Hypothalamus (tissue), 51 donors: Measurements from ENCODE around the gene CACHD1.
"Not testable (repeated sequence)": the region's sequence is repeated elsewhere in the genome, so short reads cannot be mapped to it uniquely, and the experiment has no call there.

Experiments
- DNase-seq, 51 donors: peaks; one replicate each; lab custom pipeline; 2025; lab: John Stamatoyannopoulos, UW

CACHD1 gene

DNA sequence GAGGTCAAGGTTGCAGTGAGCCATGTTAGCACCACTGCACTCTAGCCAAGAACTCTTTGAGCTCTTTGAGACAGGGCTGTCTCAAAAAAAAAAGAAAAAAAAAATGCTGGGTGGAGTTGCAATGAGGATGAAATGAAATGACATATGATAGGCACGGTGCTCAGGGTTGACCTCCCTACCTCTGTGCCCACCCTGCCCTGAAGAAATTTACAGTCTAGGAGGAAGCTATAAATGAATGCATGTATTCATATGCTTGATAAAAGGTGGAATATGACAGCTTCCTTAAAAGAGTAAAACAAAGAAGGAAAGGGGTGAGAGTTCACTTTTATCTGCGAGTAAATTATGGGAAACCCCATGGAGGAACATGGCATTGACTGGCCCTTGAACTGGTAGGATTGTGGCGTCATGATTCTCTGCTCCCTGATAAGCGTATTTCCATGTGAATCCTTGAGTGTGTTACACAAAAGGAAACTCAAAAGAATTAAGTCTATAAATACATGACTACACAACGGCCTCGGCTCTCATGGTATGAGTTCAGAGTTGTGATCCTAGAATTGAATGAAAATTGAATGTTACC lies 215.9 kb downstream of the CACHD1 start:
- no peak for DNase-seq

DNA sequence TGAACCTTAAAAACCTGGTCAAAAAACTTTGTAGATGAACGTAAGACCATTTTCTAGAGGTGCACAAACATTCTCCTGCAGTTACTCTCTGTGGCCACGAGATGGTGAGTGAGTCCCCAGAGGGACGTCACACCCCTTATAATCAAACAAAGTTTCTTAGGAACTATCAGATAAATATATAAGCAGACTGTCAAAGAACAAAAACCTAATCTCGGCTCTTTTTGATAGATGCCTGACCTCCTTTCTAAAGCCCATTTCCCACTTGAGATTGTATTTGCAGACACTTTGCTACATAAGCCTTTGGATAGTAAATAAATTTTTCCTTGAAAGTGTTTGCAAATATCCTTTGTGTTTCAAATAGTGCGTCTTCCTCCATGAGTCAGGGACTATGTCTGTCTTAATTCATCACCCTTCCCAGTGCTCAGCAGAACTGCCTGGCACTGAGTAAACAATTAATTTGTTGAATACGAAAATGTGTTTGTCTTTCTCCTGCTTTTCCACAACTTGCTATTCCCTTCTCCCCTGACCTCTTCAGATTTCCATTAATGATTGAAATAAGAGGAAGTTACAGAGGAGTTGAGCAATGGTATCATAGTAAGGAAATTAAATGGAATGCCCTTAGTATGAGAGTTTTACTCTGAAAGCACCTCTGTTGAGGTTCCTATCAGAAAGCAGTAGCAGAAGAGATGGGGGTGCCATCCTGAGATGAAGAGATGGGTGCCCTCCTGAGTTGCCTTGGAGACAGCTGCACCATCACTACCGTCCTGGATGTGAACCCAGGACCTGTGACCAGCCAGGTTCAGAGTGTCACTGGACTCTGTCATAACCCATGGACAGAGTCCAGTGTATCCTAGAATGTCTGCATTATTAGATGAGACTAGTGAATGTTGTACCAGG lies 217.1 kb downstream of the CACHD1 start:
- DNase-seq: peak in 10 of 51 donors; percentile 2 to 52 (median 10)

DNA sequence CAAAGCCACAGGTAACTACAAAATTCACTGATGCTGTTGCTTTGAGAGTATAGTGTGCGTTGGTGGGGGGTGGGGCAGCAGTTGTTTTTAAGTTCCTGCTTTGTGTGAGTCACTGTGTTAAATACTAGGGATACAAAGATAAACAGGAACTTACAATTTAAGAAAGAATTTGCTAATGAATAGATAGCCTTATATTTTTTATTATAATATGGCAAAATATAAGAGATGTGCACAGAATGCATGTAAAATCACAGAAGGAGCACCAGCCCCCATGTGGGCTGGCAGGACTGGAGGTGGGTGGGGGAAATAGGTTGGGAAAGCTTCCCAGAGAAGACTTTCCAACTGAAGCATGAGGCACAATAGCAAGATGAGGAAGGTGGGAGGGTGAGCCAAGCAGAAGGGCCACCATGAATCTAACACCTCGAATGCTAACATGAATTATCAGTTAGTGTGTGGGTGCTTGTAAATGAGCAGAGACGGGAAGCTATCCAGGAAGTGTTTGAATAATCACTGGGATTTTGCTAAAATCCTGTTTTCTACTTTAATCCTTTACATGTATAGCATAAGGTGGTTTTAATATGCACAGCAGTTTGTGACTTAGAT lies 217.9 kb downstream of the CACHD1 start:
- DNase-seq: peak in 1 of 51 donors; percentile 68

DNA sequence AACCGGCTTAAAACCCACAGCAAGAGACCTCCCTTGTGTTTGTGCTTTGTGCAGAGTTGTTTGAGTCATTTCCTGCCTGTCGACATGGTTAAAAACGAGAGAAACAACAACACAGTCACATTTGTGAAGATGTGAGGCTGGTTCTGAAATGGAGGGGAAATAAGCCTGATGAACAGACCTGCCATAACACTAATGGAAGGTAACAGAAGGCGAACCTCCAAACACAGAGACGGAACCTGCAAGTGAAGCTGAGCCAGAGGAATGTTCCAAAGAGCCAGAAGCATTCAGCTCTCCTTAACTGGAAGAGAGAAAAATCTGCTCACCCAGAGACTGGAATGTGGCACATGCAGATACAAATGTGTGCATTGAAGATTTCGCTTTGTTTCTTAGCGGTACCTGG lies 221.7 kb downstream of the CACHD1 start:
- DNase-seq: no peak

- no peak for DNase-seq
Measured at GRCh38 chr1:64692911-64693310, 223.0 kb downstream of the CACHD1 start.

- DNase-seq: no peak
Measured at GRCh38 chr1:64693406-64693805, 223.5 kb downstream of the CACHD1 start.

DNA sequence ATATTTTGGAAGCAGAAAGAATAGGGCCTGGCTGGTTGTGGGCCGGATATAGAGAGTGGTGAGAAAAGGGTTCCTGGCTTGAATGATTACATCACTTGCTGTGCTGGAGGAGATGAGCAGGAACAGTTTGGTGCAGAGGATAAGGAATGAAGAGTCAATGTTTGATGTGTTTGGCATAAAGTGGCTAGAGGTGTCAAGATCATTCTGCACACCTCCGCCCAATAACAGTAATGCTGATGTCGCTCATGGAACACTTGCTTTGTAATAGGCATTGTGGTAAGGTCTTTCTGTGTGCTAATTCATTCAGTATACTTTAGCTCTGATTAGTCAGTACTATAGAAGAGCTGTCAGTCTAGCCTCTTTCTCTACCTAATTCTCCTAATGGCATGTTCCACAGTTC lies 226.9 kb downstream of the CACHD1 start:
- DNase-seq: no peak

DNA sequence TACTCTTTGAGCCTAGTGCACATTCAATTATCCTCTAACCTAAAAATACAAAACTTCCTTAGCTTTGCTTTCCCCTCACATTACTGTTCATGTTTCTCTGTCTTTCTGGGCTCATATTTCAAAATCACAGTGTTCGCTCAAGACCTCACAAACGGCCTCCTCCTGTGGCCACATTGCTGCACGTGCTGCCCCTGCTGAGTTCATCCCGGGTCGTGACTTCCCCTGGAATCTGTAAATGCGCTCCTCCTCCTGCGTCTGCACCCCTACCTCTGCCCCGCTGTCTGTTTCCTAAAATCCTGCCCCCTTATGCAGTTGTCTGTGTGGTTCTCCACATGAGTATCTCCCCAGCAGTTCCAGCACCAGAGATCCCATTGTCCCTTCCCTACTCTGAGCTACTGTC lies 229.4 kb downstream of the CACHD1 start:
- DNase-seq: no peak

DNA sequence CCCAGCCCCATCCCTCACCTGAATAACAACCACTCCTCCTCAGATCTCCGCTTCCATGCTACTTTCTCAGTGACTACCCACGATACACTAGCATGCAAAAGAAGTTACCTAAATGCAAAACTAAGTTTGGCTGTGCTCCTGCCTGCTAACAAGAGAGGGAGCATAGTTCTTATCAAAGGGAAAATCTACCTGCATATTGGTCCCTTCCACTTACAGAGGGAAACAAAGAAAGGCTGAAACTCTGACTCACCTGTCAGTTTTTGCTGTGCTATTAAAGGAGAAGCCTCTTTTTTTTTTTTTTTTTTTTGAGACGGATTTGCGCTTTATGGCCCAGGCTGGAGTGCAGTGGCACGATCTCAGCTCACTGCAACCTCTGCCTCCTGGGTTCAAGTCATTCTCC lies 231.1 kb downstream of the CACHD1 start:
- DNase-seq: no peak

DNA sequence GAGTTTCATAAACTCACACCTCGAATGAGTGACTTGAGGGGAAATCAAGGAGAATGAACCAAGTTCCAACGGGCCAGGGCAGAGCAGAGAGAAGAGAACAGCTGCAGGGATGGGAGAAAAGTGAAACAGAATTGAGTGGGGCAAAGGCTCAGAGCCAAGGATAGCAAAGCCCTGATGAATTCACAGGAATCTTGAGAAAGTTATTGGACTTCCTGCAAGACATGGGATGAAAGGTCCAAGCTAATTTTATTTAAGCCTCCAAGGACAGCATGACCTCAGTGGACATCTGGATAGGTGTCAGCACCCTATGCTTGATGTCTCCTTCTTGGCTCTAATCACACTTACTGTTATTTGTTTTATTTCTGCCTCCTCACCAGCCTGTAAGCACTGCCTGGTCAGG lies 232.0 kb downstream of the CACHD1 start:
- DNase-seq: no peak

- DNase-seq: not testable (repeated sequence)
Measured at GRCh38 chr1:64702670-64703069, 232.7 kb downstream of the CACHD1 start.

DNA sequence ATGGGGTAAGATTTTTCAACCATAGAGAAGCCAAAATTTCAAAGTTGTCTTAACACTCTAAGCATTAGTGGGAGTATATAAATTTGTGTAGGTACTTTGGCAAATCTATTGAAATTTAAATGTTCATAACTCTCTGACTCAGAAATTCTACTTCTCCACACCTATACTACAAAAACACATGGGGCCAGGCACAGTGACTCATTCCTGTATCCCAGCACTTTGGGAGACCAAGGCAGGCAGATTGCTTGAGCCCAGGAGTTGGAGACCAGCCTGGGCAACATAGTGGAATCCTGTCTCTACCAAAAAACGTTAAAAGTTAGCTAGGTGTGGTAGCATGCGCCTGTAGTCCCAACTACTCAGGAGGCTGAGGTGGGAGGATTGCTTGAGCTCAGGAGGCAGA lies 233.7 kb downstream of the CACHD1 start:
- DNase-seq: no peak

- DNase-seq: no peak
Measured at GRCh38 chr1:64705591-64705990, 235.7 kb downstream of the CACHD1 start.

GRCh38 chr1:64711266-64711665 lies 241.3 kb downstream of the CACHD1 start:
- DNase-seq: no peak

DNA sequence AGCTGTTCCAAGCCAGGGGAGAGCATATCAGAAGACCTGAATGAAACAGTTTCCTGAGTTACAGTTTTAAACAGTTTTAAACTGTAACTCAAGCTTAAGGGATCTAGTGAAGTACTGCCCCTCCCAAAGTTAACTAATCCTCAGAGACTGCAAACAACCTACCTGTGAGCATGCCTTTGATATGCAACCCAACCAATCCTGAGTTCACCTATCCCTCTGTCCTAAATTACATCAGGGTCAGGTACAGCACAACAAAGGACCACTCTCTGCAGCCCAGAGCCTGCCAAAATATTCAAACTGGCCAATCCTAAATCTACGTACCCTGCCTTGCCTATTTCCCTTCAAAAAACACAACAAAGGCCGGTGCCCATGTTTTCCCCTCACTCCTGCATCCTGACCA lies 242.1 kb downstream of the CACHD1 start:
- no peak for DNase-seq

DNA sequence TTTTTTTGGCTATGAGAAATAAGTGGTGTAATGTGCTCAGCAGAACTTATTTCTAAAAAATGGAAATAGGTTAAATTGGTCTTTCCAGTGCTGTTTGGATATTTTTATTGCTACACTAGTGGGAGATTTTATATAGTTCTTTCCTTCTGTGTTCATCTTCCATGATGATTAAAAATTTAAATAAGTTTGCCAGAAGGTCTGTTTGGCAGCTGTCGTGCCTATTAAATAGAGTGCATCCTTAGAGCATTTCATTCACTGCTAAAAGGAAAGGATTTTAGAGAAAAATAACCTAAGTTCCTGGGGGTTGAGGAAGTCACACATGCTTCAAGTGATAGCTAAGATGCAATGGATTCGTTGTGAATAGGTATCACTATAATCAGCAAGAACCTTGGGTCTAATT lies 245.3 kb downstream of the CACHD1 start:
- no peak for DNase-seq

GRCh38 chr1:64721135-64721534 lies 251.2 kb downstream of the CACHD1 start:
- no peak for DNase-seq

GRCh38 chr1:64721576-64722145 lies 251.7 kb downstream of the CACHD1 start:
- DNase-seq: no peak

DNA sequence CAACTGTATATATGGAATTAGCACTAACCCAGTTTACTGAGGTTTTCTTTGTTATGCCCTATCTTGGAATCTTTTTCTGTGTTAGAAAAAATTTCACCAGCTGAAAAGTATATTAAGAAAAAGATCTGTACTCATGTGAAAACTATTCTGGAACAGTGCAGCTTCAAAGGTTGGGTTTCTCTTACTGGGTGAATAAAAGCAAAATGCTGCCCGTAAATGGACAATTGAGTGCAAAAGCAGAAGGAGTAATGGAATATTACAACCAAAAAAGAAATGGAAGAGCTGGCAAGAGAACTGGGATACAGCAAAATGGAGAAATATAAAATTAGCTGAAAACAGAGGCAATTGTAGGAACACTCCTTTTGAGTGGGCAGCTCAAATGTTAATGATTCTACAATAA lies 257.9 kb downstream of the CACHD1 start:
- no peak for DNase-seq

DNA sequence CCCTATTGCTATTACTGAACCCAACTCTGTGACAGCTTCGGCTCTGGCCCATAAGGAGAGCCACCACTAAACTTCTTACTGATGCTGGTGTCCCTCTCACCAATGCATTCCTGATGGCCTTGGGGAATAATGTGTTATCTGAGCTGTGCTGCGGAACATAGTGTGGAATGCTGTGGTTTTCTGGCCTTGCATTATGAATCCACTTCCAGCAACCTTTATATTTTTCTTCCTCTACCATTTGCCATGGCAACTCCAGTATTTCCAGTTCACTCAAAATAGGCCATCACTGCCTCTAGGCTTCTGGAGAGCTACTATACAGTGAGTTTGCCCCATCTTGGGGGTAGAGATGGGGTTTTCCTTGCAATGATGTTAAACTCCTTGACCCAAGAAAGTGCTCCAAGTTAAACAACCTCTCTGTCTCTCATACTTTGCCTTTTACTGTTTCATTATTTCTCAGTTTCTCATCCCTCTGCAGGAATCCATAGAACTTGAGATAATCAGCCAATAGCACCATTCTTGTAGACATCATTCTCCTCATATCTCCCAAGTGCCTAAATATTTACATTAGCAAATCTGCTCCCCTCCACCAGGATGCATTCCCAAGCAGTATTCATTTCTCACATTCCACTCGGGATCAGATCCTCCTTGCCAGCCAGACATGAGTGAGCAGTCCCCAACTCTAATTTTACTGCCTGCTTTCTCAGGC lies 263.8 kb downstream of the CACHD1 start:
- no peak for DNase-seq

DNA sequence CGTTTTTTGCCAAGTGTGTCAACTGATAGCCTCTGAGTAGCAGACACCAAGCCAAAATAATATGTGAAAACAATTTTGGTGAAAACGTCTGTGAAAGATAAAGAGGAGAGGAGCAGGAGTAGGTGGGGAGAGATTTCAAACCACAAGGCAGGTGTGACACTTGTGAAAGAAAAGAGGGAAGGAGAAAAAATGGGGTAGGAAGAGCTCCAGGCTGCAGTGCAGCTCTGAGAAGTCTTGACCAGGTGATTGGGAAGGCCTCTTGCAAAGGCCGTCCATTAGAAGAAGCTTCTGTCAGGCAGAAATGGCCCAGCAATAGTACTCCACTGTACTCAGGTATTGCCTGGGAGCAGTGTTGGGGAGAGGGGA lies 264.3 kb downstream of the CACHD1 start:
- no peak for DNase-seq
